ENCODE measurements around the gene KSR1.
A peak's percentile ranks its signal among the peaks of the same experiment; 100 is the strongest.
"Not testable (repeated sequence)": the region's sequence is repeated elsewhere in the genome, so short reads cannot be mapped to it uniquely, and the experiment has no call there.

The KSR1 gene

DNA sequence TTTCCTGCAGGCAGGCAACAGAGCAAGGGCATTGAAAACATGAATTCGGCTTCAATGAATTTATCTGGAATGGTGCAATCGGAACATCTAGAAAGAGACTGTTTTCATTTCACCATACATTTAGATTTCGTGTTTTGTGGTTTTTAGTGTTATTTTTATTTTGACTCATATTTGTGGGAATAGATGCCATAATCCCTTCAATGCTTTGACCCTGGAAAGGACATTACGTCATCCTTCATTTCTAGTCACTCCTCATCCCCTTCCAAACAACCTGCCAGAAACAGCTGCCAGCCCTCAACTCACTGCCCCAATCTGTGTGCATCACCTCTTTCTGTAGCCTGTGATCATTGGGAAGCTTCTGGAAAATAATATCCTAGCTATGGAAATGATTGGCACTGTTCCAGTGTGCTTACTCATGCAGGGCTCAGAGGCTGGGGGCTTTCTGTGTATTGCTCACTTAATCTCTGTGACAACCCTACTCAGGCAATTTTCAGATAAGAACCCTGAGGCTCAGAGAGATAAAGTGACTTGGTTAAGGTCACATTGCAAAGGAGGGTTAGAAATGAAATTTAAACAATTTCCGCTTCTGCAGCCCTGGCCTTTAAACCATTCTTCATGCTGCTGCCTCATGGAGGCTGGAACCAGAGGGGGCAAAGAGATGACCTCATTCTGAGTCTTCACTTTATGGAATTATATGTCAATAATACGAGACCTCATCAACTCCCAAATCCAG, 9.5 kb upstream of the KSR1 start:
- H3K27ac ChIP-seq (ENCODE audit: low read length): no peak overlapping the region
- H3K27me3 ChIP-seq (ENCODE audit: insufficient read depth, low read length): no peaks in the 10 kb centered on the region; the same call in 1 of the 2 replicates
- H3K9me3 ChIP-seq (ENCODE audit: insufficient read depth, low read depth, low read length): no peaks in the 10 kb centered on the region
- no peak overlapping the region for H3K4me3 ChIP-seq (ENCODE audit: low read length)
- no peaks in the 10 kb centered on the region for H3K36me3 ChIP-seq (ENCODE audit: insufficient read depth, low read depth, low read length)
- H3K4me1 ChIP-seq (ENCODE audit: insufficient read depth, low read length): no peaks in the 10 kb centered on the region
- H3K9ac ChIP-seq (ENCODE audit: low read depth, low read length): no peak overlapping the region

DNA sequence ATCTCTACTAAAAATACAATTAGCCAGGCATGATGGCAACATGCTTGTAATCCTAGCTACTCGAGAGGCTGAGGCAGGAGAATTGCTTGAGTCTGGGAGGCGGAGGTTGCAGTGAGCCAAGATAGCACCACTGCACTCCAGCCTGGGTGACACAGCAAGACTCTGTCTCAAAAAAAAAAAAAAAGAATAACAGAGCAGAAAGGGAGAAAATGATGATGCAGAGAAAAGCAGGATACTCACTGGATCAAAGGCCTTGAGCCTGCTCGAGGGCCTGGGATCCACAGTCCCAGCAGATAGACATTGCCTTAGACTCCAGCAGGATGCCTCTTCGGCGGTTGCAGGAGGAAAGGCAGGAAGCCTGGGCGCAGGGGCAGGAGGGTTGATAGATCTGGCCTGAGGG, 7.7 kb upstream of the KSR1 start:
- not testable (repeated sequence) for H3K27ac ChIP-seq (ENCODE audit: low read length); H3K4me3 ChIP-seq (ENCODE audit: low read length); H3K27me3 ChIP-seq (ENCODE audit: insufficient read depth, low read length); H3K9me3 ChIP-seq (ENCODE audit: insufficient read depth, low read depth, low read length); H3K4me1 ChIP-seq (ENCODE audit: insufficient read depth, low read length); H3K36me3 ChIP-seq (ENCODE audit: insufficient read depth, low read depth, low read length); H3K9ac ChIP-seq (ENCODE audit: low read depth, low read length)

DNA sequence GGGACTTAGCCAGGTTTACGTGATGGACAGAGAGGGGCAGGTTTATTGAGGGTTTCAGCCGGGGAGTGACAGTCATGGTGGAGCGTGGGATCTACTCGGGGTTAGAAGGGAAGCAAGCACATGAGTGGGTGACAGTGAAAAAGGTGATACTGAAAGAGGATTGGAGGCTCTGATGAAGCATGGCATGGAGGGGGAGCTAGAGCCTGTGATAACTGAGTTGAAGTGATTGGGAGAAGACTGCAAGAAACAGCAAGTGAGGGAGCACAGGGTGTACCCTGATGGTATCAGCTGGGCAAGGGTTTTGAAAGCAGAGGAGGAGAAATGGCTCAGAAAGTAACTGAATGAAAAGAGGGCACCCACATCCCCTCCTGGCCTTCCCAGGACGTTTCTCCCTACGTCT, 6.7 kb upstream of the KSR1 start:
- H3K36me3 ChIP-seq (ENCODE audit: insufficient read depth, low read depth, low read length): no peaks in the 10 kb centered on the region
- no peaks in the 10 kb centered on the region; the same call in none of the 2 replicates for H3K27me3 ChIP-seq (ENCODE audit: insufficient read depth, low read length)
- no peaks in the 10 kb centered on the region for H3K9me3 ChIP-seq (ENCODE audit: insufficient read depth, low read depth, low read length)
- no peak overlapping the region for H3K27ac ChIP-seq (ENCODE audit: low read length)
- H3K4me1 ChIP-seq (ENCODE audit: insufficient read depth, low read length): no peaks in the 10 kb centered on the region
- no peak overlapping the region for H3K4me3 ChIP-seq (ENCODE audit: low read length)
- no peak overlapping the region for H3K9ac ChIP-seq (ENCODE audit: low read depth, low read length)

GRCh38 chr17:27449988-27450387, 6.3 kb upstream of the KSR1 start:
- no peak overlapping the region for H3K27ac ChIP-seq (ENCODE audit: low read length)
- no peaks in the 10 kb centered on the region for H3K4me1 ChIP-seq (ENCODE audit: insufficient read depth, low read length)
- H3K9me3 ChIP-seq (ENCODE audit: insufficient read depth, low read depth, low read length): no peaks in the 10 kb centered on the region
- no peak overlapping the region for H3K9ac ChIP-seq (ENCODE audit: low read depth, low read length)
- H3K4me3 ChIP-seq (ENCODE audit: low read length): no peak overlapping the region
- H3K27me3 ChIP-seq (ENCODE audit: insufficient read depth, low read length): peaks cover 1% of the 10 kb centered on the region
- H3K36me3 ChIP-seq (ENCODE audit: insufficient read depth, low read depth, low read length): no peaks in the 10 kb centered on the region

- Histone ChIP-seq H3K27ac (ENCODE audit: low read length) (no peak overlapping the region), H3K4me3 (ENCODE audit: low read length) (no peak overlapping the region), H3K9ac (ENCODE audit: low read depth, low read length) (no peak overlapping the region), H3K4me1 (ENCODE audit: insufficient read depth, low read length) (peaks cover 3% of the 10 kb centered on the region; the same call in 1 of the 2 replicates), H3K36me3 (ENCODE audit: insufficient read depth, low read depth, low read length) (no peaks in the 10 kb centered on the region), H3K9me3 (ENCODE audit: insufficient read depth, low read depth, low read length) (no peaks in the 10 kb centered on the region), H3K27me3 (ENCODE audit: insufficient read depth, low read length) (peaks cover 5% of the 10 kb centered on the region)
These were observed 5.8 kb upstream of the KSR1 start for GRCh38 chr17:27450416-27450815.

- Histone ChIP-seq H3K9ac (ENCODE audit: low read depth, low read length) (no peak overlapping the region), H3K27me3 (ENCODE audit: insufficient read depth, low read length) (peaks cover 7% of the 10 kb centered on the region), H3K27ac (ENCODE audit: low read length) (no peak overlapping the region), H3K36me3 (ENCODE audit: insufficient read depth, low read depth, low read length) (no peaks in the 10 kb centered on the region), H3K4me1 (ENCODE audit: insufficient read depth, low read length) (peaks cover 5% of the 10 kb centered on the region; the same call in 1 of the 2 replicates), H3K9me3 (ENCODE audit: insufficient read depth, low read depth, low read length) (no peaks in the 10 kb centered on the region), H3K4me3 (ENCODE audit: low read length) (no peak overlapping the region)
These were observed 4.3 kb upstream of the KSR1 start for GRCh38 chr17:27451906-27452305.

GRCh38 chr17:27452828-27453227, 3.4 kb upstream of the KSR1 start:
- no peaks in the 10 kb centered on the region for H3K36me3 ChIP-seq (ENCODE audit: insufficient read depth, low read depth, low read length)
- no peaks in the 10 kb centered on the region for H3K9me3 ChIP-seq (ENCODE audit: insufficient read depth, low read depth, low read length)
- H3K27me3 ChIP-seq (ENCODE audit: insufficient read depth, low read length): peaks cover 17% of the 10 kb centered on the region
- H3K4me3 ChIP-seq (ENCODE audit: low read length): no peak overlapping the region
- no peak overlapping the region for H3K9ac ChIP-seq (ENCODE audit: low read depth, low read length)
- H3K27ac ChIP-seq (ENCODE audit: low read length): no peak overlapping the region
- H3K4me1 ChIP-seq (ENCODE audit: insufficient read depth, low read length): peaks cover 8% of the 10 kb centered on the region; the same call in 1 of the 2 replicates

- H3K9ac ChIP-seq (ENCODE audit: low read depth, low read length): no peak overlapping the region
- no peaks in the 10 kb centered on the region for H3K36me3 ChIP-seq (ENCODE audit: insufficient read depth, low read depth, low read length)
- peaks cover 15% of the 10 kb centered on the region; the same call in 1 of the 2 replicates for H3K4me1 ChIP-seq (ENCODE audit: insufficient read depth, low read length)
- peaks cover 23% of the 10 kb centered on the region for H3K27me3 ChIP-seq (ENCODE audit: insufficient read depth, low read length)
- no peak overlapping the region for H3K27ac ChIP-seq (ENCODE audit: low read length)
- H3K4me3 ChIP-seq (ENCODE audit: low read length): no peak overlapping the region
- H3K9me3 ChIP-seq (ENCODE audit: insufficient read depth, low read depth, low read length): no peaks in the 10 kb centered on the region
These were observed 2.8 kb upstream of the KSR1 start for GRCh38 chr17:27453471-27453870.

- H3K27ac ChIP-seq (ENCODE audit: low read length): no peak overlapping the region
- no peaks in the 10 kb centered on the region for H3K36me3 ChIP-seq (ENCODE audit: insufficient read depth, low read depth, low read length)
- no peak overlapping the region for H3K4me3 ChIP-seq (ENCODE audit: low read length)
- no peak overlapping the region for H3K9ac ChIP-seq (ENCODE audit: low read depth, low read length)
- H3K4me1 ChIP-seq (ENCODE audit: insufficient read depth, low read length): peaks cover 21% of the 10 kb centered on the region
- peaks cover 29% of the 10 kb centered on the region for H3K27me3 ChIP-seq (ENCODE audit: insufficient read depth, low read length)
- no peaks in the 10 kb centered on the region for H3K9me3 ChIP-seq (ENCODE audit: insufficient read depth, low read depth, low read length)
These were observed 2.2 kb upstream of the KSR1 start for GRCh38 chr17:27454089-27454488.

GRCh38 chr17:27455236-27455913, 873 bp upstream of the KSR1 start:
- peak overlapping the region; percentile 58 for H3K9ac ChIP-seq (ENCODE audit: low read depth, low read length)
- peak overlapping the region; percentile 79 for H3K4me3 ChIP-seq (ENCODE audit: low read length)
- no peaks in the 10 kb centered on the region for H3K36me3 ChIP-seq (ENCODE audit: insufficient read depth, low read depth, low read length)
- H3K9me3 ChIP-seq (ENCODE audit: insufficient read depth, low read depth, low read length): no peaks in the 10 kb centered on the region
- H3K27me3 ChIP-seq (ENCODE audit: insufficient read depth, low read length): peaks cover 29% of the 10 kb centered on the region
- H3K4me1 ChIP-seq (ENCODE audit: insufficient read depth, low read length): peaks cover 29% of the 10 kb centered on the region
- H3K27ac ChIP-seq (ENCODE audit: low read length): no peak overlapping the region

- no peaks in the 10 kb centered on the region for H3K36me3 ChIP-seq (ENCODE audit: insufficient read depth, low read depth, low read length)
- H3K9ac ChIP-seq (ENCODE audit: low read depth, low read length): peak overlapping the region; percentile 52; the same call in 1 of the 2 replicates
- no peak overlapping the region for H3K27ac ChIP-seq (ENCODE audit: low read length)
- H3K9me3 ChIP-seq (ENCODE audit: insufficient read depth, low read depth, low read length): no peaks in the 10 kb centered on the region
- H3K4me3 ChIP-seq (ENCODE audit: low read length): peak overlapping the region; percentile 79
- peaks cover 29% of the 10 kb centered on the region for H3K4me1 ChIP-seq (ENCODE audit: insufficient read depth, low read length)
- peaks cover 29% of the 10 kb centered on the region for H3K27me3 ChIP-seq (ENCODE audit: insufficient read depth, low read length)
These were observed 572 bp downstream of the KSR1 start for GRCh38 chr17:27456681-27457359.

Measured in iPS-20b (cell line).